OCI-LY1 (cell line): ENCODE measurements around the gene STRIP1.

Experiments
- H2AFZ ChIP-seq: fragments of 200-600 bp; sonication (generic), shearing (Covaris generic); 2 replicates; pipeline ENCODE4 v1.6.0; 2014; ENCODE audit warnings: antibody characterized with exemption, mild to moderate bottlenecking, low read length
- H3F3A ChIP-seq: fragments of 200-600 bp; sonication (generic), shearing (Covaris generic); 2 replicates; pipeline ENCODE4 v1.6.0; 2014; ENCODE audit warnings: mild to moderate bottlenecking, antibody characterized with exemption, low read length, moderate library complexity; ENCODE audit not compliant: insufficient read depth
- H3K27ac ChIP-seq: fragments of 200-600 bp; sonication (generic); 2 replicates; pipeline ENCODE4 v1.5.1; 2014; ENCODE audit warnings: low read length, mixed run types, mild to moderate bottlenecking, low read depth; ENCODE audit not compliant: poor library complexity, severe bottlenecking
- H3K27me3 ChIP-seq: fragments of 200-600 bp; sonication (generic); 2 replicates; pipeline ENCODE4 v1.6.0; 2014; ENCODE audit warnings: antibody characterized with exemption, mild to moderate bottlenecking, low read length, moderate library complexity; ENCODE audit not compliant: insufficient read depth
- H3K36me3 ChIP-seq: fragments of 200-600 bp; sonication (generic); 2 replicates; pipeline ENCODE4 v1.6.1; 2014; ENCODE audit warnings: mild to moderate bottlenecking, antibody characterized with exemption, low read length, moderate library complexity, mixed read lengths; ENCODE audit not compliant: insufficient read depth
- H3K4me1 ChIP-seq: fragments of 200-600 bp; sonication (generic); 2 replicates; pipeline ENCODE4 v1.5.1; 2014; ENCODE audit warnings: mild to moderate bottlenecking, low read length, moderate library complexity; ENCODE audit not compliant: insufficient read depth, severe bottlenecking
- H3K4me2 ChIP-seq: fragments of 200-600 bp; sonication (generic), shearing (Covaris generic); 2 replicates; pipeline ENCODE4 v1.6.1; 2014; ENCODE audit warnings: low read length
- H3K4me3 ChIP-seq: fragments of 200-600 bp; sonication (generic); 2 replicates; pipeline ENCODE4 v1.5.1; 2014; ENCODE audit warnings: low read length, low read depth, mild to moderate bottlenecking, mixed read lengths; ENCODE audit not compliant: poor library complexity, severe bottlenecking
- H3K79me2 ChIP-seq: fragments of 200-600 bp; shearing (Covaris generic); 2 replicates; pipeline ENCODE4 v1.6.1; 2016; ENCODE audit warnings: mixed run types, low read length, mixed read lengths; ENCODE audit not compliant: insufficient read depth
- H3K9ac ChIP-seq: fragments of 200-600 bp; sonication (generic), shearing (Covaris generic); 2 replicates; pipeline ENCODE4 v1.6.1; 2014; ENCODE audit warnings: mild to moderate bottlenecking, low read length, mixed read lengths
- H3K9me2 ChIP-seq: fragments of 200-600 bp; sonication (generic), shearing (Covaris generic); 2 replicates; pipeline ENCODE4 v1.6.1; 2014; ENCODE audit warnings: low read depth, mild to moderate bottlenecking, low read length, mixed read lengths
- H3K9me3 ChIP-seq: fragments of 200-600 bp; shearing (Covaris generic); 2 replicates; pipeline ENCODE4 v1.6.1; 2014; ENCODE audit warnings: low read length, mixed read lengths
- H4K20me1 ChIP-seq: fragments of 200-600 bp; sonication (generic), shearing (Covaris generic); 2 replicates; pipeline ENCODE4 v1.6.0; 2016; ENCODE audit warnings: mild to moderate bottlenecking, low read length; ENCODE audit not compliant: insufficient read depth
- EZH2 ChIP-seq: fragments of 200-600 bp; sonication (generic), shearing (Covaris generic); IDR thresholded peaks from 2 replicates; pipeline ENCODE4 v1.8.0; 2017; ENCODE audit warnings: borderline replicate concordance, mixed run types, mild to moderate bottlenecking, antibody characterized with exemption, low read length, moderate library complexity, mixed read lengths
- TF ChIP-seq, protein P1 (sequence below): fragments of 200-600 bp; sonication (generic), shearing (Covaris generic); IDR thresholded peaks from 2 replicates; pipeline ENCODE4 v1.5.1; 2017; ENCODE audit warnings: mild to moderate bottlenecking, antibody characterized with exemption, low read length, moderate library complexity, mixed read lengths

Gene STRIP1

GRCh38 chr1:110083866-110084226 is 49.4 kb downstream of the STRIP1 start:
- Histone ChIP-seq H2AFZ (no peak overlapping the region), H3K27ac (no peak overlapping the region), H3K4me1 (no peaks in the 10 kb centered on the region), H3K4me2 (peak overlapping the region; percentile 30), H3K79me2 (no peaks in the 10 kb centered on the region), H3K36me3 (no peaks in the 10 kb centered on the region), H3K9me3 (no peaks in the 10 kb centered on the region), H3K9me2 (no peaks in the 10 kb centered on the region), H3F3A (no peaks in the 10 kb centered on the region), H4K20me1 (no peaks in the 10 kb centered on the region), H3K9ac (no peak overlapping the region), H3K4me3 (no peak overlapping the region), H3K27me3 (peaks cover 17% of the 10 kb centered on the region)
- TF ChIP-seq, protein P1, sequence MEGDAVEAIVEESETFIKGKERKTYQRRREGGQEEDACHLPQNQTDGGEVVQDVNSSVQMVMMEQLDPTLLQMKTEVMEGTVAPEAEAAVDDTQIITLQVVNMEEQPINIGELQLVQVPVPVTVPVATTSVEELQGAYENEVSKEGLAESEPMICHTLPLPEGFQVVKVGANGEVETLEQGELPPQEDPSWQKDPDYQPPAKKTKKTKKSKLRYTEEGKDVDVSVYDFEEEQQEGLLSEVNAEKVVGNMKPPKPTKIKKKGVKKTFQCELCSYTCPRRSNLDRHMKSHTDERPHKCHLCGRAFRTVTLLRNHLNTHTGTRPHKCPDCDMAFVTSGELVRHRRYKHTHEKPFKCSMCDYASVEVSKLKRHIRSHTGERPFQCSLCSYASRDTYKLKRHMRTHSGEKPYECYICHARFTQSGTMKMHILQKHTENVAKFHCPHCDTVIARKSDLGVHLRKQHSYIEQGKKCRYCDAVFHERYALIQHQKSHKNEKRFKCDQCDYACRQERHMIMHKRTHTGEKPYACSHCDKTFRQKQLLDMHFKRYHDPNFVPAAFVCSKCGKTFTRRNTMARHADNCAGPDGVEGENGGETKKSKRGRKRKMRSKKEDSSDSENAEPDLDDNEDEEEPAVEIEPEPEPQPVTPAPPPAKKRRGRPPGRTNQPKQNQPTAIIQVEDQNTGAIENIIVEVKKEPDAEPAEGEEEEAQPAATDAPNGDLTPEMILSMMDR = no peak
- TF ChIP-seq EZH2 = no peak

- H3K36me3 ChIP-seq = no peaks in the 10 kb centered on the region
- no peaks in the 10 kb centered on the region for H3F3A ChIP-seq
- peak overlapping the region; percentile 30 for H3K4me2 ChIP-seq
- H3K4me3 ChIP-seq = peak overlapping the region; percentile 39
- H3K79me2 ChIP-seq = no peaks in the 10 kb centered on the region
- no peaks in the 10 kb centered on the region for H4K20me1 ChIP-seq
- no peaks in the 10 kb centered on the region for H3K9me2 ChIP-seq
- H3K4me1 ChIP-seq = no peaks in the 10 kb centered on the region
- H3K27ac ChIP-seq = no peak overlapping the region
- no peak overlapping the region for H2AFZ ChIP-seq
- no peak overlapping the region for H3K9ac ChIP-seq
- H3K27me3 ChIP-seq = peaks cover 17% of the 10 kb centered on the region
- H3K9me3 ChIP-seq = no peaks in the 10 kb centered on the region
- TF ChIP-seq EZH2 = no peak
- TF ChIP-seq, protein P1 = no peak
These were observed 50.0 kb downstream of the STRIP1 start for GRCh38 chr1:110084227-110085078.

GRCh38 chr1:110085671-110086070 is 51.2 kb downstream of the STRIP1 start:
- no peaks in the 10 kb centered on the region for H3K9me3 ChIP-seq
- no peaks in the 10 kb centered on the region for H4K20me1 ChIP-seq
- H3K4me1 ChIP-seq = no peaks in the 10 kb centered on the region
- H3K9ac ChIP-seq = no peak overlapping the region
- H3K4me2 ChIP-seq = no peak overlapping the region
- H3K36me3 ChIP-seq = no peaks in the 10 kb centered on the region
- TF ChIP-seq, protein P1 = no peak
- TF ChIP-seq EZH2 = no peak
- peaks cover 17% of the 10 kb centered on the region for H3K27me3 ChIP-seq
- no peak overlapping the region for H3K4me3 ChIP-seq
- no peaks in the 10 kb centered on the region for H3K9me2 ChIP-seq
- H2AFZ ChIP-seq = no peak overlapping the region
- H3K27ac ChIP-seq = no peak overlapping the region
- no peaks in the 10 kb centered on the region for H3K79me2 ChIP-seq
- no peaks in the 10 kb centered on the region for H3F3A ChIP-seq
